ENCODE measurements around the gene DDX3Y. TPM values are rescaled to one million over a fixed set of nuclear protein-coding genes. Genes with fewer than 3 reads are reported as not detected.

DDX3Y gene
- total RNA-seq = 100 to 1,000 TPM; 101 to 107 TPM

GRCh38 chrY:12904618-12905516 lies at the start of gene DDX3Y:
TSS of gene DDX3Y (plus strand) at chrY:12904868. CDS start at chrY:12904937, 69 bp downstream.
- CTCF ChIA-PET = no interaction called here

GRCh38 chrY:12855791-12856275 lies 48.8 kb upstream of the DDX3Y start:
- ChIA-PET POLR2A (no interaction called here), CTCF (no interaction called here)

More at GRCh38 chrY:12904618-12905516, at the start of gene DDX3Y:
- POLR2A ChIA-PET = interaction anchor here (1.0 kb wide), 1 partner anchor 243 kb away, joined by 9 read pairs; no protein-coding TSS in a partner anchor

GRCh38 chrY:12867960-12868359 lies 36.7 kb upstream of the DDX3Y start:
- POLR2A ChIA-PET = no interaction called here
- CTCF ChIA-PET = no interaction called here

- CTCF ChIA-PET = no interaction called here
- POLR2A ChIA-PET = no interaction called here
These were observed 7.7 kb upstream of the DDX3Y start for GRCh38 chrY:12896973-12897372.

GRCh38 chrY:12898604-12899003 lies 6.1 kb upstream of the DDX3Y start:
- ChIA-PET CTCF (no interaction called here), POLR2A (no interaction called here)

GRCh38 chrY:12905517-12905872 lies 827 bp downstream of the DDX3Y start:
- POLR2A ChIA-PET = no interaction called here
- CTCF ChIA-PET = no interaction called here

GRCh38 chrY:12905895-12906294 lies 1.2 kb downstream of the DDX3Y start:
- POLR2A ChIA-PET = interaction anchor here (0.6 kb wide), 1 partner anchor 15 kb away, joined by 3 read pairs; no protein-coding TSS in a partner anchor
- CTCF ChIA-PET = no interaction called here

- ChIA-PET POLR2A (no interaction called here), CTCF (no interaction called here)
These were observed 8.9 kb downstream of the DDX3Y start for GRCh38 chrY:12913541-12913940.

GRCh38 chrY:12928043-12928442 lies 23.4 kb downstream of the DDX3Y start:
- ChIA-PET POLR2A (no interaction called here), CTCF (no interaction called here)

- ChIA-PET POLR2A (no interaction called here), CTCF (no interaction called here)
These were observed 37.3 kb downstream of the DDX3Y start for GRCh38 chrY:12941725-12942687.

Other genes starting within 250 kb of the DDX3Y start
- 10 to 100 TPM; 10.7 to 13.5 TPM for gene USP9Y, start 203.6 kb upstream of the DDX3Y start, total RNA-seq

Measured in activated CD8-positive, alpha-beta memory T cell treated with anti-CD3 and anti-CD28 coated beads for 36 hours (primary cell).